ENCODE results near the gene OR2A14.
"Not testable (repeated sequence)": the region's sequence is repeated elsewhere in the genome, so short reads cannot be mapped to it uniquely, and the experiment has no call there.

The OR2A14 gene

DNA sequence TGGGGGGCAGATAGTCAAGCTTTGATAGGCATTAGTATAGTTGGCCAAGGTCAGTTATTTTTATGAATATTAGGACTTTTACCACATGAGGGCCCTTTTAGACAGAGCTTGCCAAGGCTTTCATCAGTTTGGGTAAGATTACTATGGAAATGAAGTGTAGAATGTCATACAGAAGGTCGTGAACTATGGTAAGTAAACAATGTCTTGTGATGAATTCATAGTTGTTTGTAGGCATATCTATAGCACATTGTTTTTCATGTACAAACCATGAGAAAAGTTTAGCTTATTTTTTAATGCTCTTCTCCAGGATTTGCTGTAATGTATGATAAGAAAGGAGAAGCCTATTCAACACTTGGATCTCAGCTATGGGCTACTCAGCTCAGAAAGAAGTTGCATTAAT, 9.3 kb upstream of the OR2A14 start:
- Histone ChIP-seq H3K36me3 (ENCODE audit: control insufficient read depth in 1 of 2, insufficient read depth in 2 of 2, low read length in 2 of 2) (no peaks in the 10 kb centered on the region), H3K9me3 (ENCODE audit: control insufficient read depth in 1 of 2, low read length in 2 of 2) (no peaks in the 10 kb centered on the region), H3K27me3 (ENCODE audit: low read depth, low read length) (no peaks in the 10 kb centered on the region), H3K4me3 (ENCODE audit: low read depth in 1 of 2, low read length in 2 of 2) (no peak overlapping the region), H3K4me1 (ENCODE audit: control insufficient read depth in 1 of 2, insufficient read depth in 2 of 2, low read length in 2 of 2) (no peaks in the 10 kb centered on the region), H3K27ac (ENCODE audit: low read length) (no peak overlapping the region)

DNA sequence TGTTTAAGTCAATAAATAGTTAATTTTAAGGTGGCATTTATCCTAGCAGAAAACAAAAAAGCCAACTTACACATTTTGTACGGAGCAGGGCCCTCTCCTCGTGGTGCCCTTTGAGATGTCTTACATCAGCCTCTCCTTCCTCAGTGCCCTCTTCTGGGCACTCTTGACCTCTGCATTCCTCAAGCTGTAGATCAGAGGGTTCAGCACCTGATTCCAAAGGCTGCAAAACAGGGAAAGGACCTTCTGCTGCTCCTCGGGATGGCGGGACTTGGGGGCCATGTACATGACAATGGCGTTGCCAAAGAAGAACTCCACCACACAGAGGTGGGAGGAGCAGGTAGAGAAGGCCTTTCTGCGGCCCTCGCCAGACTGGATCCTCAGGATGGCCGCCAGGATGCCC, 4.6 kb upstream of the OR2A14 start:
- H3K27me3 ChIP-seq (ENCODE audit: low read depth, low read length): no peaks in the 10 kb centered on the region
- no peaks in the 10 kb centered on the region for H3K4me1 ChIP-seq (ENCODE audit: control insufficient read depth in 1 of 2, insufficient read depth in 2 of 2, low read length in 2 of 2)
- no peaks in the 10 kb centered on the region for H3K36me3 ChIP-seq (ENCODE audit: control insufficient read depth in 1 of 2, insufficient read depth in 2 of 2, low read length in 2 of 2)
- no peak overlapping the region for H3K4me3 ChIP-seq (ENCODE audit: low read depth in 1 of 2, low read length in 2 of 2)
- H3K9me3 ChIP-seq (ENCODE audit: control insufficient read depth in 1 of 2, low read length in 2 of 2): no peaks in the 10 kb centered on the region
- no peak overlapping the region for H3K27ac ChIP-seq (ENCODE audit: low read length)

DNA sequence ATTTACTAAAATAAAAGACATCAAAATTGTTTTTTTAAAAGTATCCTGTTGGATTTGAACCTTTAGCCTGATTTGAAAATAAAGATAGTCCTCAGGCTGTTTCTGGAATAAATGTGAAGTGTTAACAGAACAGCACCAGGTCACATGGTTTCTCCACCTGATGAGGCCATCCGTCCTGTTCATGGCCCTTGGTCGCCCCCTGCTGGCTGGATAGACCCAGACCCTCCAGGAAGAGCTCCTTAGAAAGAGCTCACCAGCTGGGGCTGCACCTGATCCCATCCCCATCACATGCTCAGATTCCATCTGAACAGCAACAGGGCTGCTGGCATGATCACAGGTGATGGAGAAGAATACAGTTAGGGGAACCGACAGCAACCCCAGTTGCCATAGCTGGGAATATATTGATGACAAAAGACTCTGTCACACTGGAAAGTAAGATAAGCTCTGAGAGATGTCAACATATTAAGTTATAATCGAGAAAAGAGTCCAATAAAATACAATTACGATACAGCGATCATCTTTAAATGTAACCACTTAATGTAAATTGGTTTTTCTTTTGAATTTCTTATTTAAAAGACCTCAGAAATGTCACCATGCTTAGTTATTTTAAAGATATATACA, 4.8 kb downstream of the OR2A14 start:
- Histone ChIP-seq H3K36me3 (ENCODE audit: control insufficient read depth in 1 of 2, insufficient read depth in 2 of 2, low read length in 2 of 2) (no peaks in the 10 kb centered on the region), H3K9me3 (ENCODE audit: control insufficient read depth in 1 of 2, low read length in 2 of 2) (no peaks in the 10 kb centered on the region), H3K27ac (ENCODE audit: low read length) (no peak overlapping the region), H3K27me3 (ENCODE audit: low read depth, low read length) (no peaks in the 10 kb centered on the region), H3K4me1 (ENCODE audit: control insufficient read depth in 1 of 2, insufficient read depth in 2 of 2, low read length in 2 of 2) (no peaks in the 10 kb centered on the region), H3K4me3 (ENCODE audit: low read depth in 1 of 2, low read length in 2 of 2) (no peak overlapping the region)

DNA sequence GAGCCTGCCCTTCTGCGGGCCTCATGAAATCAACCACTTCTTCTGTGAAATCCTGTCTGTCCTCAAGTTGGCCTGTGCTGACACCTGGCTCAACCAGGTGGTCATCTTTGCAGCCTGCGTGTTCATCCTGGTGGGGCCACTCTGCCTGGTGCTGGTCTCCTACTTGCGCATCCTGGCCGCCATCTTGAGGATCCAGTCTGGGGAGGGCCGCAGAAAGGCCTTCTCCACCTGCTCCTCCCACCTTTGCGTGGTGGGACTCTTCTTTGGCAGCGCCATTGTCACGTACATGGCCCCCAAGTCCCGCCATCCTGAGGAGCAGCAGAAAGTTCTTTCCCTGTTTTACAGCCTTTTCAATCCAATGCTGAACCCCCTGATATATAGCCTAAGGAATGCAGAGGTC, 6.6 kb downstream of the OR2A14 start:
- H3K27me3 ChIP-seq (ENCODE audit: low read depth, low read length); H3K36me3 ChIP-seq (ENCODE audit: control insufficient read depth in 1 of 2, insufficient read depth in 2 of 2, low read length in 2 of 2); H3K9me3 ChIP-seq (ENCODE audit: control insufficient read depth in 1 of 2, low read length in 2 of 2); H3K4me3 ChIP-seq (ENCODE audit: low read depth in 1 of 2, low read length in 2 of 2); H3K27ac ChIP-seq (ENCODE audit: low read length); H3K4me1 ChIP-seq (ENCODE audit: control insufficient read depth in 1 of 2, insufficient read depth in 2 of 2, low read length in 2 of 2): not testable (repeated sequence)

DNA sequence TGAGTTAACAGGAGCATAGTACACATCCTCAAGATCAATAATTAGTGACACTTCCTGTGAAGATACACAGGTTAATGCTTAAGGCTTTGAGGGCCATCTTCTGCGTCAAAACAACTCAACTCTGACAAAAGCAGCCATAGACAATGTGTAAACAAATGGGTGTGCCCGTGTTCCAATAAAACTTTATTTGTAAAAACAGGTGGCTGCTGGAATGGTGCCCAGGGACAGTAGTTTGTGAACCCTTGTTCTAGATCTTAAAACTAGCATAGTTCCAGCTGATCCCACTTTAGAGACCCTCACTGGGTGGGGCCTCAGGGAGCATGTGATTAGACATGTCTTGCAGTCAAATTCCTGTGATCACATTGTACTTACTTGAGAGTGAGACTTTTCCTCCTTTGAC, 7.8 kb downstream of the OR2A14 start:
- no peaks in the 10 kb centered on the region for H3K36me3 ChIP-seq (ENCODE audit: control insufficient read depth in 1 of 2, insufficient read depth in 2 of 2, low read length in 2 of 2)
- no peaks in the 10 kb centered on the region for H3K4me1 ChIP-seq (ENCODE audit: control insufficient read depth in 1 of 2, insufficient read depth in 2 of 2, low read length in 2 of 2)

DNA sequence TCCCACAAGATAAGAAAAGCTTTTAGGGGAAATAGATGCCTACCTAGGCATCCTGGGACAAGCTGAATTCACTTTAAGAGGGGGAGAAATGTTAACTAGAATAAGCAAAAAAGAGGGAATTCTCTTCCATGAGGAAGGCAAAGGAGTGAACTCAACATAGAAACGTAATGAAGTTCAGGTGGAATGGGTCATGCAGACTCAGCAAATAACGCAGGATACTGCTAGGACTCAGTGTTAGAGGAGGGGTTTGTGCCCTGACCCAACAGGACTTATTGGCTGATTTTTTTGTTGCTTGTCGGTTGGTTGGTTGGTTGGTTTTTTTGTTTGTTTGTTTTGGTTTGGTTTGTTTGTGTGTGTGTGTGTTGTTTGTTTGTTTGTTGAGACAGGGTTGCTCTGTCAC, 9.3 kb downstream of the OR2A14 start:
- H3K27me3 ChIP-seq (ENCODE audit: low read depth, low read length): no peaks in the 10 kb centered on the region
- no peaks in the 10 kb centered on the region for H3K9me3 ChIP-seq (ENCODE audit: control insufficient read depth in 1 of 2, low read length in 2 of 2)
- H3K4me1 ChIP-seq (ENCODE audit: control insufficient read depth in 1 of 2, insufficient read depth in 2 of 2, low read length in 2 of 2): no peaks in the 10 kb centered on the region
- H3K36me3 ChIP-seq (ENCODE audit: control insufficient read depth in 1 of 2, insufficient read depth in 2 of 2, low read length in 2 of 2): no peaks in the 10 kb centered on the region
- no peak overlapping the region for H3K4me3 ChIP-seq (ENCODE audit: low read depth in 1 of 2, low read length in 2 of 2)
- no peak overlapping the region for H3K27ac ChIP-seq (ENCODE audit: low read length)

More for the DNA sequence above, 7.8 kb downstream of the OR2A14 start:
- no peak overlapping the region for H3K27ac ChIP-seq (ENCODE audit: low read length)
- H3K4me3 ChIP-seq (ENCODE audit: low read depth in 1 of 2, low read length in 2 of 2): no peak overlapping the region
- no peaks in the 10 kb centered on the region for H3K9me3 ChIP-seq (ENCODE audit: control insufficient read depth in 1 of 2, low read length in 2 of 2)
- H3K27me3 ChIP-seq (ENCODE audit: low read depth, low read length): no peaks in the 10 kb centered on the region

DNA sequence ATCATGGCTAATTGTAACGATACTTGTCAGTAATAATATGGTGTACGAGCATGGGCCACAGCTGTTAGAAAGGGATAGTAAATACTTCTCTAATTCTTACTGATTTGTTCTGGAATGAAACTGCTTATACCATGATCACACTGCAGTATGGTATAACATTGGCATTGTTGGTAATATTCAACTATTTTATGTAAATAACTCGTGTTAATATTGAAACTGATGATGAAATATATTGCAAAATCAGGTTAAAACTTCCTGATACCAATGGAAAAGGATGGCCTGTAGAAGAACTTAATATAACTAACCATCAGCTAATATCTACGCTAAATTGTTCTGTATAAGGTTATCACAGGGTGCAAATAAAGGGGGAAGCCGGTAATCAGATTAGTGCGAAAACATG, 10.3 kb downstream of the OR2A14 start:
- H3K4me3 ChIP-seq (ENCODE audit: low read depth in 1 of 2, low read length in 2 of 2): no peak overlapping the region
- no peak overlapping the region for H3K27ac ChIP-seq (ENCODE audit: low read length)
- H3K4me1 ChIP-seq (ENCODE audit: control insufficient read depth in 1 of 2, insufficient read depth in 2 of 2, low read length in 2 of 2): no peaks in the 10 kb centered on the region
- H3K27me3 ChIP-seq (ENCODE audit: low read depth, low read length): no peaks in the 10 kb centered on the region
- H3K36me3 ChIP-seq (ENCODE audit: control insufficient read depth in 1 of 2, insufficient read depth in 2 of 2, low read length in 2 of 2): no peaks in the 10 kb centered on the region
- H3K9me3 ChIP-seq (ENCODE audit: control insufficient read depth in 1 of 2, low read length in 2 of 2): no peaks in the 10 kb centered on the region

DNA sequence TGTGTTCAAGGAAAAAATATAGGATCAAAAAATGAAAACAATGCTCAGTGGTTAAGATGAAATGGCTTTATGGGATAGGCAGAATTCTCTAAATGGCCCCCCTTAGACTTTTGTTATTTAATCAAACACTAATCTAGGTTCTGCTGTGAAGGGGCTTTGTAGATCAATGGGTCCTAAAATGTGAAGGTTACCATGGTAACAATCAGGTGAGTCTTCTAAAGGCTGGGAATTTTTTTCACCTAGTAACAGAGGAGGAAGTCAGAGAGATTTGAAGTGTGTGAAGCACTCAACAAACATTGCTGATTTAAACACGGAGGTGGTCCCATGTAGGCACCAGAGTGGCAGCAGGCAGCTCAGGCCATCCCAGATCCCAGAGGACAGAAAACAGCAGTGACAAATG, 11.1 kb downstream of the OR2A14 start:
- H3K9me3 ChIP-seq (ENCODE audit: control insufficient read depth in 1 of 2, low read length in 2 of 2): no peaks in the 10 kb centered on the region
- H3K27me3 ChIP-seq (ENCODE audit: low read depth, low read length): no peaks in the 10 kb centered on the region
- no peaks in the 10 kb centered on the region for H3K4me1 ChIP-seq (ENCODE audit: control insufficient read depth in 1 of 2, insufficient read depth in 2 of 2, low read length in 2 of 2)
- H3K27ac ChIP-seq (ENCODE audit: low read length): no peak overlapping the region
- no peaks in the 10 kb centered on the region for H3K36me3 ChIP-seq (ENCODE audit: control insufficient read depth in 1 of 2, insufficient read depth in 2 of 2, low read length in 2 of 2)
- H3K4me3 ChIP-seq (ENCODE audit: low read depth in 1 of 2, low read length in 2 of 2): no peak overlapping the region

DNA sequence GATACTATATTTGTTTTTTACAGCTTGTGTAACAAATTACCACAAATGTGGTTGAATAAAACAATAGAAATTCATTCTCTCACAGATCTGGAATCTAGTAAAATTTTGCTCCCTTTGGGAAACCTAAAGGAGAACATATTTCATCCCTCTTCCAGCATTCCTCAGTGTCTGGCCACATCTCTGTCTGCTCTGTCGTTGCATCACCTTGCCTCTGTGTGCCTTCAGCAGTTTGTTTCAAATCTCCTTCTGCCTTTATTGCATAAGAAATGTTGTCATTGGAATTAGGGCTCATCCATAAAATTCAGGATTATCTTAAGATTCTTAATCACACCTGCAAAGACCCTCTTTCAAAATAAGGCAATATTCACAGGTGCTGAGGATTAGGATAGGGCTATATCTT, 14.5 kb downstream of the OR2A14 start:
- H3K4me1 ChIP-seq (ENCODE audit: control insufficient read depth in 1 of 2, insufficient read depth in 2 of 2, low read length in 2 of 2): no peaks in the 10 kb centered on the region
- no peaks in the 10 kb centered on the region for H3K36me3 ChIP-seq (ENCODE audit: control insufficient read depth in 1 of 2, insufficient read depth in 2 of 2, low read length in 2 of 2)
- H3K27ac ChIP-seq (ENCODE audit: low read length): no peak overlapping the region
- H3K9me3 ChIP-seq (ENCODE audit: control insufficient read depth in 1 of 2, low read length in 2 of 2): no peaks in the 10 kb centered on the region
- no peak overlapping the region for H3K4me3 ChIP-seq (ENCODE audit: low read depth in 1 of 2, low read length in 2 of 2)
- H3K27me3 ChIP-seq (ENCODE audit: low read depth, low read length): no peaks in the 10 kb centered on the region

DNA sequence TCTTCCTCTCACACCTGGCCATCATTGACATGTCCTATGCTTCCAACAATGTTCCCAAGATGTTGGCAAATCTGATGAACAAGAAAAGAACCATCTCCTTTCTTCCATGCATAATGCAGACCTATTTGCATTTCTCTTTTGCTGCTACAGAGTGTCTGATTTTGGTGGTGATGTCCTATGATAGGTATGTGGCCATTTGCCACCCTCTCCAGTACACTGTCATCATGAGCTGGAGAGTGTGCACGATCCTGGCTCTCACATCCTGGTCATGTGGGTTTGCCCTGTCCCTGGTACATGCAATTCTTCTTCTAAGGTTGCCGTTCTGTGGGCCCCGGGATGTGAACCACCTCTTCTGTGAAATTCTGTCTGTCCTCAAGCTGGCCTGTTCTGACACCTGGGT, 19.2 kb downstream of the OR2A14 start:
- H3K27ac ChIP-seq (ENCODE audit: low read length): no peak overlapping the region
- no peaks in the 10 kb centered on the region for H3K4me1 ChIP-seq (ENCODE audit: control insufficient read depth in 1 of 2, insufficient read depth in 2 of 2, low read length in 2 of 2)
- H3K9me3 ChIP-seq (ENCODE audit: control insufficient read depth in 1 of 2, low read length in 2 of 2): peaks cover 0 to 6% of the 10 kb centered on the region in 2 donors
- H3K27me3 ChIP-seq (ENCODE audit: low read depth, low read length): no peaks in the 10 kb centered on the region
- H3K36me3 ChIP-seq (ENCODE audit: control insufficient read depth in 1 of 2, insufficient read depth in 2 of 2, low read length in 2 of 2): no peaks in the 10 kb centered on the region
- H3K4me3 ChIP-seq (ENCODE audit: low read depth in 1 of 2, low read length in 2 of 2): no peak overlapping the region

DNA sequence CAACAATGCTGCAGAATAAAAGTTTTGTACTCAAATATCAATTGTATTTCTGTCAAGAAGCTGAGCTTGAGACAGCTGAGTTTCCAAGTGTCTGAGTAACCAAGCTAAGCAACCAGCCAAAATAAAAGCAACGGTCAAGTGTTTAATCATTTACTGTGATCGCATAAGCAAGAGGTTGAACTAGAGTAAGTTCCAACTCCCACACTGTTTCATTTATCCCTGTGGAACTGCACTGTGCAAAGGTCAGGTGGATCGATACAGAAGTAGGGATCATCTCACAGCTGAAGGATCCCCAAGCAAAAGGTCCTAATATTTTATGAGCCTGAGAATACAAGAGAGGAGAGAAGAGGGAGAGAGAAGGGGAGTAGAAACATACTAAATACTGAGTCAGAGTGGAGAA, 21.4 kb downstream of the OR2A14 start:
- no peaks in the 10 kb centered on the region for H3K27me3 ChIP-seq (ENCODE audit: low read depth, low read length)
- no peaks in the 10 kb centered on the region for H3K4me1 ChIP-seq (ENCODE audit: control insufficient read depth in 1 of 2, insufficient read depth in 2 of 2, low read length in 2 of 2)
- no peak overlapping the region for H3K27ac ChIP-seq (ENCODE audit: low read length)
- no peak overlapping the region for H3K4me3 ChIP-seq (ENCODE audit: low read depth in 1 of 2, low read length in 2 of 2)
- H3K36me3 ChIP-seq (ENCODE audit: control insufficient read depth in 1 of 2, insufficient read depth in 2 of 2, low read length in 2 of 2): no peaks in the 10 kb centered on the region
- H3K9me3 ChIP-seq (ENCODE audit: control insufficient read depth in 1 of 2, low read length in 2 of 2): peaks cover 8 to 21% of the 10 kb centered on the region in 2 donors

DNA sequence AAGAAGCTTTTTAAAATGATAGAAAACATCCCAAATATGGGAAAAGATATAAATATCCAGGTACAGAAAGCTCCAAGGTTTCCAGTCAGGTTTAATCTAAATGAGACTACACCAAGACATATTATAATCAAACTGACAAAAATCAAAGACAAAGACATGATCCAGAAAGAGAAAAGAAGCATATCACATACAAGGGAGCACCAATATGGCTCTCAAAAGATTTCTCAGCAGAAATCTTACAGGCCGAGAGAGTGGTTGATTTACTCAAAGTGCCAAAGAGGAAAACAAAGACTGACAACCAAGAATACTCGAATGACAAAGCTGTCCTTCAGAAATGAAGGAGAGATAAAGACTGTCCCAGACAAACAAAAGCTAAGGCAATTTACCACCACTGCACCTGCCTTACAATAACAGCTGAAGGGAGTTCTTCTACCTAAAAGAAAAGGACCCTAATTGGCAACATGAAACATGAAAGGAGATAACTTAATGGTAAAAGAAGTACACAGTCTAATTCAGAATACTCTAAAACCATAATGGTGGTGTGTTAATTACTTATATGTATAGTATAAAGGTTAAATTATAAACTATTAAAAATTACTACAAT, 25.4 kb downstream of the OR2A14 start:
- Histone ChIP-seq H3K27me3 (ENCODE audit: low read depth, low read length) (no peaks in the 10 kb centered on the region), H3K4me1 (ENCODE audit: control insufficient read depth in 1 of 2, insufficient read depth in 2 of 2, low read length in 2 of 2) (no peaks in the 10 kb centered on the region), H3K27ac (ENCODE audit: low read length) (no peak overlapping the region), H3K36me3 (ENCODE audit: control insufficient read depth in 1 of 2, insufficient read depth in 2 of 2, low read length in 2 of 2) (no peaks in the 10 kb centered on the region), H3K4me3 (ENCODE audit: low read depth in 1 of 2, low read length in 2 of 2) (no peak overlapping the region), H3K9me3 (ENCODE audit: control insufficient read depth in 1 of 2, low read length in 2 of 2) (peaks cover 8 to 29% of the 10 kb centered on the region in 2 donors)
